Endothelial cell of umbilical vein (primary cell): ENCODE measurements around the gene SMIM38. TPM values are rescaled to one million over a fixed set of nuclear protein-coding genes. Genes with fewer than 3 reads are reported as not detected.

Source experiments
- BruUV-seq: library from RNA; stranded (reverse); fragments of 400-500 nt; replicated peaks from 2 replicates; lab custom pipeline; 2021; lab: Mats Ljungman, UMichigan
- CTCF ChIA-PET: fragments of 300-600, 350-600 bp; sonication (Branson Sonifier 250); formaldehyde crosslinking; loops from one replicate; lab custom pipeline; 2021; ENCODE audit warnings: antibody characterized with exemption, inconsistent platforms; lab: Charles Lee
- POLR2A ChIA-PET: fragments of 300-600, 350-600 bp; sonication (Branson Sonifier 250); formaldehyde crosslinking; loops from one replicate; lab custom pipeline; 2021; ENCODE audit warnings: antibody characterized with exemption, inconsistent platforms; lab: Charles Lee
- DNase-seq: peaks from one replicate; pipeline ENCODE4 v3.0.0-alpha.2; 2011; ENCODE audit warnings: low read depth, low spot score
- FAIRE-seq: peaks from 2 replicates; lab custom pipeline; 2011; peaks lifted over from hg19 to GRCh38; lab: Jason Lieb, UNC
- H2AFZ ChIP-seq: 2 replicates; pipeline ENCODE4 v1.6.0; 2012; ENCODE audit warnings: low read depth, low read length, control low read depth, inconsistent platforms
- H3K27ac ChIP-seq: 2 replicates; pipeline ENCODE4 v1.5.1; 2011; ENCODE audit warnings: low read depth, mild to moderate bottlenecking, control low read depth, low read length, moderate library complexity; ENCODE audit not compliant: insufficient read depth
- H3K27me3 ChIP-seq, 2 experiments: 2 replicates each; pipeline versions ENCODE4 v1.6.0 to v1.6.1; 2011; ENCODE audit warnings: low read length in 2 of 2, mixed read lengths in 1 of 2; ENCODE audit not compliant: control insufficient read depth in 2 of 2, insufficient read depth in 2 of 2
- H3K36me3 ChIP-seq, 2 experiments: 2 replicates in 1 of 2; 3 replicates in 1 of 2; pipeline ENCODE4 v1.5.1; 2011; ENCODE audit warnings: low read length in 2 of 2, mild to moderate bottlenecking in 1 of 2, moderate library complexity in 1 of 2; ENCODE audit not compliant: control insufficient read depth in 2 of 2, insufficient read depth in 2 of 2; ENCODE audit errors: extremely low read depth in 1 of 2
- H3K4me1 ChIP-seq: 3 replicates; pipeline ENCODE4 v1.5.1; 2011; ENCODE audit warnings: mild to moderate bottlenecking, low read length; ENCODE audit not compliant: control insufficient read depth, insufficient read depth; ENCODE audit errors: extremely low read depth
- H3K4me2 ChIP-seq: 2 replicates; pipeline ENCODE4 v1.6.1; 2011; ENCODE audit warnings: low read length, control low read depth, mixed read lengths; ENCODE audit not compliant: insufficient read depth
- H3K4me3 ChIP-seq, 3 experiments: fragments of 200-600 bp in 1 of 3; sonication (generic), shearing (Covaris generic) in 1 of 3; replicated peaks in 1 of 3; 2 replicates each; pipeline ENCODE4 v1.5.1; 2011 to 2016; ENCODE audit warnings: control low read depth in 3 of 3, low read length in 3 of 3, mild to moderate bottlenecking in 2 of 3, inconsistent platforms in 1 of 3, low read depth in 1 of 3, moderate library complexity in 1 of 3; ENCODE audit not compliant: insufficient read depth in 1 of 3
- H3K79me2 ChIP-seq: 2 replicates; pipeline ENCODE4 v1.6.0; 2012; ENCODE audit warnings: low read length, inconsistent platforms; ENCODE audit not compliant: control insufficient read depth, insufficient read depth
- H3K9ac ChIP-seq: replicated peaks from 2 replicates; pipeline ENCODE3; 2011; ENCODE audit warnings: low read length, control low read depth; ENCODE audit not compliant: insufficient read depth; ENCODE audit errors: extremely low read depth
- H3K9me1 ChIP-seq: replicated peaks from 3 replicates; pipeline ENCODE4 v1.6.0; 2011; ENCODE audit warnings: mild to moderate bottlenecking, low read length; ENCODE audit not compliant: control insufficient read depth, insufficient read depth; ENCODE audit errors: extremely low read depth
- H3K9me3 ChIP-seq: replicated peaks from 2 replicates; pipeline ENCODE4 v1.5.1; 2012; ENCODE audit warnings: low read length, inconsistent platforms; ENCODE audit not compliant: control insufficient read depth, insufficient read depth
- H4K20me1 ChIP-seq: replicated peaks from 2 replicates; pipeline ENCODE3; 2011; ENCODE audit warnings: mild to moderate bottlenecking, low read length; ENCODE audit not compliant: control insufficient read depth, insufficient read depth; ENCODE audit errors: extremely low read depth
- CTCF ChIP-seq, 2 donors: IDR thresholded peaks; 1 replicate in 1 of 2; 2 replicates in 1 of 2; pipeline ENCODE4 v1.5.1; 2011; ENCODE audit warnings: low read length in 2 of 2, mild to moderate bottlenecking in 2 of 2, moderate library complexity in 2 of 2, control low read depth in 1 of 2, inconsistent platforms in 1 of 2, low read depth in 1 of 2; ENCODE audit not compliant: insufficient read depth in 1 of 2; ENCODE audit errors: extremely low read depth in 1 of 2
- EZH2 ChIP-seq: IDR thresholded peaks from 2 replicates; pipeline ENCODE4 v1.6.1; 2012; ENCODE audit warnings: borderline replicate concordance, low read depth, mild to moderate bottlenecking, moderate library complexity, low read length, inconsistent platforms; ENCODE audit not compliant: severe bottlenecking
- FOS ChIP-seq: IDR thresholded peaks from 2 replicates; pipeline ENCODE4 v1.6.1; 2011; ENCODE audit warnings: mild to moderate bottlenecking, low read length, moderate library complexity, borderline replicate concordance; ENCODE audit not compliant: insufficient read depth
- GATA2 ChIP-seq: IDR thresholded peaks from 2 replicates; pipeline ENCODE4 v1.7.0; 2011; ENCODE audit warnings: low read depth, mild to moderate bottlenecking, moderate library complexity, mixed read lengths, low read length; ENCODE audit not compliant: insufficient read length, insufficient read depth
- MYC ChIP-seq: IDR thresholded peaks from one replicate; pipeline ENCODE4 v1.6.1; 2011; ENCODE audit warnings: mild to moderate bottlenecking, low read depth, low read length
- POLR2A ChIP-seq: IDR thresholded peaks from 2 replicates; pipeline ENCODE4 v1.6.1; 2012; ENCODE audit warnings: low read depth, mild to moderate bottlenecking, control low read depth, low read length
- POLR2AphosphoS5 ChIP-seq: IDR thresholded peaks from 2 replicates; pipeline ENCODE4 v1.6.1; 2012; ENCODE audit warnings: low read depth, mild to moderate bottlenecking, control low read depth, low read length, moderate library complexity; ENCODE audit not compliant: insufficient read depth
- dilution Hi-C: fragments of 300-500 bp; cut with MboI; formaldehyde crosslinking; loops from one replicate; pipeline ENCODE4 v1.15.0; 2019; ENCODE audit warnings: low sequenced_read_pairs; ENCODE audit not compliant: extremely low pct_ligation_motif_present
- intact Hi-C: fragments of 100-400 bp; cut with micrococcal nuclease; formaldehyde crosslinking; loops from one replicate; pipeline ENCODE4 v1.10.0; 2022
- polyA plus RNA-seq, 4 experiments: library from polyadenylated mRNA; depleted of rRNA in 3 of 4; stranded (reverse) in 3 of 4; unstranded in 1 of 4; fragments of >200 nt; gene quantifications; 2 replicates each; pipeline versions ENCODE4 v1.2.1 to v1.2.3, GENCODE V29; 2011 to 2012; ENCODE audit warnings: missing spikeins in 1 of 4
- total RNA-seq: library from RNA; stranded (reverse); gene quantifications from 2 replicates; pipeline ENCODE4 v1.2.3, GENCODE V29; 2021
- TF ChIP-seq, protein P1 (sequence below): IDR thresholded peaks from 2 replicates; pipeline ENCODE4 v1.6.1; 2011; ENCODE audit not compliant: insufficient read depth, insufficient read length

SMIM38 gene
- total and polyA plus RNA-seq, 2 donors (not counting 3 experiments of a cell fraction or from before 2014, with no cell fraction given): 0.03 TPM; not detected in 1

DNA sequence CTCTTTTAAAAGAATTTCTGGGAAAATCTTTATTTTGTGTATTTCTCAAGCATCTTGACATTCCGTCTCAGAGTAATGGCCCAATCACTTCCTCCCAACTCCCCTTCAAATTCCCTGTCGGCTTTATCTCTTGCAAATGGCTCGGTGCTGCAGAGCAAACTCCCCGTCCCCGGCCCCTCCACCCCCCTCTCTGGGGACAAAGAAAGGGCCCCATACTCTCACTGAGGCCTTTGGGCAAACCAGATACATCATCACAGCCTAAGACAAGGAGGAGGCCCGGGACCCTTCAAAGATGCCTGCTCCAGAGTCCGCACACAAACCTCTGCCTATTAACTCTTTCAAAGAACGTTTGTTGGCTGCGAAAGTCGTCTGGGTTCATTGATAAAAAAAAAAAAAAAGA, 3.9 kb upstream of the SMIM38 start:
- TF ChIP-seq FOS (no peak), MYC (no peak), EZH2 (no peak), CTCF (IDR thresholded peaks at IDR 0.05; ENCODE audit: extremely low read depth in 1 of 2, insufficient read depth in 1 of 2, low read depth in 1 of 2, low read length in 2 of 2) (no peak), GATA2 (no peak), POLR2A (no peak), POLR2AphosphoS5 (no peak)
- TF ChIP-seq, protein P1, sequence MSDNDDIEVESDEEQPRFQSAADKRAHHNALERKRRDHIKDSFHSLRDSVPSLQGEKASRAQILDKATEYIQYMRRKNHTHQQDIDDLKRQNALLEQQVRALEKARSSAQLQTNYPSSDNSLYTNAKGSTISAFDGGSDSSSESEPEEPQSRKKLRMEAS: no peak
- H3K9ac ChIP-seq: no peak overlapping the region
- POLR2A ChIA-PET: no interaction called here
- H3K4me2 ChIP-seq: no peak overlapping the region
- H3K36me3 ChIP-seq: no peaks in the 10 kb centered on the region
- H4K20me1 ChIP-seq: no peaks in the 10 kb centered on the region
- no TSS peak for BruUV-seq
- H3K27me3 ChIP-seq: peaks cover 0 to 6% of the 10 kb centered on the region in 2 experiments
- no peak overlapping the region for H3K4me3 ChIP-seq
- H3K79me2 ChIP-seq: no peaks in the 10 kb centered on the region
- DNase-seq (no peak), FAIRE-seq (no peak)
- no peaks in the 10 kb centered on the region for H3K9me1 ChIP-seq
- H3K9me3 ChIP-seq: no peaks in the 10 kb centered on the region
- intact Hi-C loops: no loop called here
- dilution Hi-C loops: no loop called here
- CTCF ChIA-PET: interaction anchor here (1.5 kb wide), 1 partner anchor 20 kb away, joined by 9 read pairs; no protein-coding TSS in a partner anchor
- no peak overlapping the region for H2AFZ ChIP-seq
- no peaks in the 10 kb centered on the region for H3K4me1 ChIP-seq
- H3K27ac ChIP-seq: no peak overlapping the region
